ENCODE measurements around the gene PRPF39. TPM values are rescaled to one million over a fixed set of nuclear protein-coding genes. Genes with fewer than 3 reads are reported as not detected.

PRPF39 gene
- polyA plus RNA-seq, 1 donor from 2014 or later = 138 TPM

DNA sequence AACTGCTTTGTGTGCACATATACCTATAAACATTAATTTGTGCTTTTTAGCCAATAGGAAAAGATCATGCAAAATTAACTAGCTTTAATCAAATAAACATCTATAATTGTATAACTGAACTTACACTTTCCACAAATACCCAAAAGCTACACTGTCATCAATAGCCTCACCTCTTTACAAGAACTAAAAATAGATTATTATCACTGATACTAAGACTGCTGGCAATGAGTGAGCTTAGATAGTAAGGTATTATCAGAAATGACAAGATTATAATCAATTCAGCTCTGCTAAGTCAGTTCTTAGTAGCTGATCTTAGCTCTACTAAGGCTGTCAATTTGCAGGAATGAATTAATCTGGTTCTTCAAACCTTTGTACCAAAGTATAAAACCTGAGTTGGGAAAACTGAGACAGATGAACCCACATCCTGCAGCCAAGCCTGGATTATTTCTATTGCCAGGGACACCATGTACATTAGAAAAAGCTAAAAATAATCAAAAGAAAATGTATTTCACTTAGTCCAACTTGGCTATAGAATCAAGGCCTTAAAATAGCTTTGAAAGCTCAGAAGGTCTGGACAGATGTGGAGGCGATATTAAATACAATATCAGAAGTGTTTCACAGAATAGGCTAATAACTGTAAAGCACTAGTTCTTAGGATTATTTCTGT lies 45.2 kb downstream of the PRPF39 start:
- H3K36me3 ChIP-seq (ENCODE audit: insufficient read depth, low read length) = no peaks in the 10 kb centered on the region
- peaks cover 2% of the 10 kb centered on the region for H3F3A ChIP-seq (ENCODE audit: insufficient read depth, low read length, poor library complexity, severe bottlenecking)
- H3K27ac ChIP-seq (ENCODE audit: low read length) = no peak overlapping the region
- no peak overlapping the region for H2AFZ ChIP-seq (ENCODE audit: low read depth, low read length)
- H3K79me2 ChIP-seq (replicated peaks; ENCODE audit: insufficient read depth, low read length) = peaks cover 23% of the 10 kb centered on the region
- H3K9ac ChIP-seq (ENCODE audit: low read length) = no peak overlapping the region
- H3K9me2 ChIP-seq (ENCODE audit: insufficient read depth, low read length) = no peaks in the 10 kb centered on the region
- no peaks in the 10 kb centered on the region for H3K9me3 ChIP-seq (ENCODE audit: low read length)
- TF ChIP-seq EP300 (conservative IDR thresholded peaks at IDR 0.05; ENCODE audit: poor library complexity, severe bottlenecking) = no peak
- no peak for TF ChIP-seq POLR2AphosphoS5 (IDR thresholded peaks at IDR 0.05)
- TF ChIP-seq MXI1 (conservative IDR thresholded peaks at IDR 0.05; ENCODE audit: poor library complexity, severe bottlenecking) = no peak
- TF ChIP-seq EZH2 (IDR thresholded peaks at IDR 0.05; ENCODE audit: borderline replicate concordance, insufficient read depth, low read length, poor library complexity, severe bottlenecking) = no peak
- TF ChIP-seq, protein P1, sequence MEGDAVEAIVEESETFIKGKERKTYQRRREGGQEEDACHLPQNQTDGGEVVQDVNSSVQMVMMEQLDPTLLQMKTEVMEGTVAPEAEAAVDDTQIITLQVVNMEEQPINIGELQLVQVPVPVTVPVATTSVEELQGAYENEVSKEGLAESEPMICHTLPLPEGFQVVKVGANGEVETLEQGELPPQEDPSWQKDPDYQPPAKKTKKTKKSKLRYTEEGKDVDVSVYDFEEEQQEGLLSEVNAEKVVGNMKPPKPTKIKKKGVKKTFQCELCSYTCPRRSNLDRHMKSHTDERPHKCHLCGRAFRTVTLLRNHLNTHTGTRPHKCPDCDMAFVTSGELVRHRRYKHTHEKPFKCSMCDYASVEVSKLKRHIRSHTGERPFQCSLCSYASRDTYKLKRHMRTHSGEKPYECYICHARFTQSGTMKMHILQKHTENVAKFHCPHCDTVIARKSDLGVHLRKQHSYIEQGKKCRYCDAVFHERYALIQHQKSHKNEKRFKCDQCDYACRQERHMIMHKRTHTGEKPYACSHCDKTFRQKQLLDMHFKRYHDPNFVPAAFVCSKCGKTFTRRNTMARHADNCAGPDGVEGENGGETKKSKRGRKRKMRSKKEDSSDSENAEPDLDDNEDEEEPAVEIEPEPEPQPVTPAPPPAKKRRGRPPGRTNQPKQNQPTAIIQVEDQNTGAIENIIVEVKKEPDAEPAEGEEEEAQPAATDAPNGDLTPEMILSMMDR (IDR thresholded peaks at IDR 0.05; ENCODE audit: poor library complexity, severe bottlenecking) = no peak
- no peak for TF ChIP-seq SMC3 (conservative IDR thresholded peaks at IDR 0.05; ENCODE audit: poor library complexity)
- no peak for TF ChIP-seq TAF1 (IDR thresholded peaks at IDR 0.05; ENCODE audit: low read depth)
- no peak for TF ChIP-seq RAD21 (conservative IDR thresholded peaks at IDR 0.05)
- TF ChIP-seq, protein P2, sequence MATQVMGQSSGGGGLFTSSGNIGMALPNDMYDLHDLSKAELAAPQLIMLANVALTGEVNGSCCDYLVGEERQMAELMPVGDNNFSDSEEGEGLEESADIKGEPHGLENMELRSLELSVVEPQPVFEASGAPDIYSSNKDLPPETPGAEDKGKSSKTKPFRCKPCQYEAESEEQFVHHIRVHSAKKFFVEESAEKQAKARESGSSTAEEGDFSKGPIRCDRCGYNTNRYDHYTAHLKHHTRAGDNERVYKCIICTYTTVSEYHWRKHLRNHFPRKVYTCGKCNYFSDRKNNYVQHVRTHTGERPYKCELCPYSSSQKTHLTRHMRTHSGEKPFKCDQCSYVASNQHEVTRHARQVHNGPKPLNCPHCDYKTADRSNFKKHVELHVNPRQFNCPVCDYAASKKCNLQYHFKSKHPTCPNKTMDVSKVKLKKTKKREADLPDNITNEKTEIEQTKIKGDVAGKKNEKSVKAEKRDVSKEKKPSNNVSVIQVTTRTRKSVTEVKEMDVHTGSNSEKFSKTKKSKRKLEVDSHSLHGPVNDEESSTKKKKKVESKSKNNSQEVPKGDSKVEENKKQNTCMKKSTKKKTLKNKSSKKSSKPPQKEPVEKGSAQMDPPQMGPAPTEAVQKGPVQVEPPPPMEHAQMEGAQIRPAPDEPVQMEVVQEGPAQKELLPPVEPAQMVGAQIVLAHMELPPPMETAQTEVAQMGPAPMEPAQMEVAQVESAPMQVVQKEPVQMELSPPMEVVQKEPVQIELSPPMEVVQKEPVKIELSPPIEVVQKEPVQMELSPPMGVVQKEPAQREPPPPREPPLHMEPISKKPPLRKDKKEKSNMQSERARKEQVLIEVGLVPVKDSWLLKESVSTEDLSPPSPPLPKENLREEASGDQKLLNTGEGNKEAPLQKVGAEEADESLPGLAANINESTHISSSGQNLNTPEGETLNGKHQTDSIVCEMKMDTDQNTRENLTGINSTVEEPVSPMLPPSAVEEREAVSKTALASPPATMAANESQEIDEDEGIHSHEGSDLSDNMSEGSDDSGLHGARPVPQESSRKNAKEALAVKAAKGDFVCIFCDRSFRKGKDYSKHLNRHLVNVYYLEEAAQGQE (IDR thresholded peaks at IDR 0.05; ENCODE audit: borderline replicate concordance) = no peak
- H4K20me1 ChIP-seq (ENCODE audit: insufficient read depth) = no peaks in the 10 kb centered on the region
- no peaks in the 10 kb centered on the region for H3K27me3 ChIP-seq (ENCODE audit: insufficient read depth, low read depth, low read length)
- no peak overlapping the region for H3K4me2 ChIP-seq (ENCODE audit: low read length)
- H3K4me3 ChIP-seq (ENCODE audit: low read length) = no peak overlapping the region

DNA sequence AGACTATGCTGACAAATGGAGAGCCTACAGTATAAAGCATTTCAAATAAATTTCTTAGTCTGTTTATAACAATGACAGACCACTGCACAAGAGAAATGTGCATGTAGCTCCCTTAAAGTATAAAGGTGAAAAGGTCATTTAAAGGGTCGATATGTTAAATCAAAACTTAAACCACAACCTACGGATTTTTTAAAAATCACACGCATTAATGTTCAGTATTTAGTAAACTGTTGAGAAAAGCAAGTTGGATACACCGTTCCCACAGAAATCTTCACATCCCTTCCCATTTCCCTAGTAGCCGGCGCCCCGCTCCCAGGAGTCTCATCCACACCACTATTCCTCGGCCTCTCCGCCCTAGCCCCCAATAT lies 49.8 kb downstream of the PRPF39 start:
- Histone ChIP-seq H3K36me3 (ENCODE audit: insufficient read depth, low read length) (no peaks in the 10 kb centered on the region), H3K9me2 (ENCODE audit: insufficient read depth, low read length) (no peaks in the 10 kb centered on the region), H3K4me2 (ENCODE audit: low read length) (peak overlapping the region; percentile 32), H4K20me1 (ENCODE audit: insufficient read depth) (no peaks in the 10 kb centered on the region), H3K27me3 (ENCODE audit: insufficient read depth, low read depth, low read length) (no peaks in the 10 kb centered on the region), H3K4me3 (ENCODE audit: low read length) (peak overlapping the region; percentile 85), H2AFZ (ENCODE audit: low read depth, low read length) (peak overlapping the region; percentile 96), H3F3A (ENCODE audit: insufficient read depth, low read length, poor library complexity, severe bottlenecking) (peaks cover 10% of the 10 kb centered on the region), H3K79me2 (replicated peaks; ENCODE audit: insufficient read depth, low read length) (peaks cover 38% of the 10 kb centered on the region), H3K27ac (ENCODE audit: low read length) (peak overlapping the region; percentile 89), H3K9ac (ENCODE audit: low read length) (peak overlapping the region; percentile 92), H3K9me3 (ENCODE audit: low read length) (no peaks in the 10 kb centered on the region)
- no peak for TF ChIP-seq EZH2 (IDR thresholded peaks at IDR 0.05; ENCODE audit: borderline replicate concordance, insufficient read depth, low read length, poor library complexity, severe bottlenecking)
- no peak for TF ChIP-seq MXI1 (conservative IDR thresholded peaks at IDR 0.05; ENCODE audit: poor library complexity, severe bottlenecking)
- no peak for TF ChIP-seq RAD21 (conservative IDR thresholded peaks at IDR 0.05)
- TF ChIP-seq, protein P1 (IDR thresholded peaks at IDR 0.05; ENCODE audit: poor library complexity, severe bottlenecking) = no peak
- no peak for TF ChIP-seq POLR2AphosphoS5 (IDR thresholded peaks at IDR 0.05)
- TF ChIP-seq SMC3 (conservative IDR thresholded peaks at IDR 0.05; ENCODE audit: poor library complexity) = no peak
- no peak for TF ChIP-seq TAF1 (IDR thresholded peaks at IDR 0.05; ENCODE audit: low read depth)
- TF ChIP-seq, protein P2 (IDR thresholded peaks at IDR 0.05; ENCODE audit: borderline replicate concordance) = no peak
- no peak for TF ChIP-seq EP300 (conservative IDR thresholded peaks at IDR 0.05; ENCODE audit: poor library complexity, severe bottlenecking)

Measured in neural cell (in vitro differentiated cells).